Heart left ventricle (tissue), 13 donors: Measurements from ENCODE around the gene PKD2L1.

Experiments used
- POLR2A ChIP-seq, 2 donors: fragments of 450-650 bp; IDR thresholded peaks; one replicate each; pipeline ENCODE4 v1.6.1; 2017; ENCODE audit warnings: antibody characterized with exemption in 2 of 2, mild to moderate bottlenecking in 2 of 2, moderate library complexity in 2 of 2
- TF ChIP-seq, protein P1 (sequence below), 12 donors: fragments of 200-600 bp; sonication (generic) in 4 of 12; IDR thresholded peaks; one replicate each; pipeline versions ENCODE4 v1.5.0 to v1.8.0; 2018 to 2022; ENCODE audit warnings: antibody characterized with exemption in 12 of 12, mild to moderate bottlenecking in 5 of 12
- donor health status: ischemic (EF 13 %, LVEDD 7.1; RV severe dilation, severe dysfunction).
- donor health status: DM: no; HTN: yes; CAD: no.
- donor health status: DM: no; HTN: no; CAD: no.
- donor health status: ischemic (EF 25% LVEDD 6.9; RV normal size, moderate dysfunction).
- donor health status: ischemic (EF 25% LVEDD 5.7; RV mildly dilated, moderate dysfunction).
- donor health status: ischemic (EF 35%, LVEDD 5.7; RV mildly dilated, moderate dysfunction).
- donor health status: nonischemic (EF 11% LVEDD 7.7; RV severe dilation, severe dysfunction).
- donor health status: DM: yes; HTN: yes; CAD: no.
- donor health status: PGD.
- donor health status: ischemic (EF 29% LVEDD 5.4; RV normal size, mild dysfunction).
- donor health status: nonischemic (EF 23%, LVEDD 6.1; RV moderate dilation, normal function).

DNA sequence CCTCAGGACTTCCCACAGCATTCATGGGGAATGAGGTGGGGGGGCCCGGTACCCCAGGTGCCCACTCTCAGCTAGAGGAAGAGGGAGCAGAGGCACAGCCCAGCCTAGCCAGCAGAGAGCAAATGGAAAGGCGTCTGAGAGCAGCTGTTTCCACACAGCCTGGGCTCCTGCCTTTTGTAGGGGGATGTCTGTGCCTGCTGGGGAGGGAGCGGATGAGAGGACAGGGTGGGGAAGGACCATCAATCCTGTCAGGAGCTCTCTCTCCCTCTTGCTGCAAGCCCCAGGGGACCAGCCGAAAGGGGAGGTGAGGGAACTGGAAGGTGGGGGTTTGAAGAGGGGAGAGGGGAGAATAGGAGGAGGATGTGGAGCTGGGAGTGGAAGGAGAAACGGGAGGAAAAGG lies at the start of gene PKD2L1:
- no peak for TF ChIP-seq POLR2A (IDR thresholded peaks at IDR 0.05)
- TF ChIP-seq, protein P1, sequence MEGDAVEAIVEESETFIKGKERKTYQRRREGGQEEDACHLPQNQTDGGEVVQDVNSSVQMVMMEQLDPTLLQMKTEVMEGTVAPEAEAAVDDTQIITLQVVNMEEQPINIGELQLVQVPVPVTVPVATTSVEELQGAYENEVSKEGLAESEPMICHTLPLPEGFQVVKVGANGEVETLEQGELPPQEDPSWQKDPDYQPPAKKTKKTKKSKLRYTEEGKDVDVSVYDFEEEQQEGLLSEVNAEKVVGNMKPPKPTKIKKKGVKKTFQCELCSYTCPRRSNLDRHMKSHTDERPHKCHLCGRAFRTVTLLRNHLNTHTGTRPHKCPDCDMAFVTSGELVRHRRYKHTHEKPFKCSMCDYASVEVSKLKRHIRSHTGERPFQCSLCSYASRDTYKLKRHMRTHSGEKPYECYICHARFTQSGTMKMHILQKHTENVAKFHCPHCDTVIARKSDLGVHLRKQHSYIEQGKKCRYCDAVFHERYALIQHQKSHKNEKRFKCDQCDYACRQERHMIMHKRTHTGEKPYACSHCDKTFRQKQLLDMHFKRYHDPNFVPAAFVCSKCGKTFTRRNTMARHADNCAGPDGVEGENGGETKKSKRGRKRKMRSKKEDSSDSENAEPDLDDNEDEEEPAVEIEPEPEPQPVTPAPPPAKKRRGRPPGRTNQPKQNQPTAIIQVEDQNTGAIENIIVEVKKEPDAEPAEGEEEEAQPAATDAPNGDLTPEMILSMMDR (IDR thresholded peaks at IDR 0.05): no peak
